Mesodermal cell (in vitro differentiated cells): Measurements from ENCODE around the gene RETN.

Experiments
- H3K27ac ChIP-seq: 2 replicates; pipeline ENCODE4 v1.7.0; 2013; ENCODE audit warnings: mild to moderate bottlenecking, low read depth, low read length, moderate library complexity; ENCODE audit not compliant: severe bottlenecking
- H3K36me3 ChIP-seq: 2 replicates; pipeline ENCODE4 v1.7.1; 2013; ENCODE audit warnings: mild to moderate bottlenecking, low read length, moderate library complexity; ENCODE audit not compliant: control insufficient read depth, insufficient read depth
- H3K4me1 ChIP-seq: one replicate; pipeline ENCODE4 v1.7.1; 2013; ENCODE audit warnings: mild to moderate bottlenecking, low read length; ENCODE audit not compliant: insufficient read depth, control insufficient read depth, poor library complexity, severe bottlenecking
- H3K4me3 ChIP-seq: 2 replicates; pipeline ENCODE4 v1.7.0; 2013; ENCODE audit warnings: low read length, control low read depth, mild to moderate bottlenecking; ENCODE audit not compliant: insufficient read depth, poor library complexity, severe bottlenecking; ENCODE audit errors: extremely low read depth
- H3K9me3 ChIP-seq: 2 replicates; pipeline ENCODE4 v1.7.1; 2013; ENCODE audit warnings: mild to moderate bottlenecking, low read length, moderate library complexity; ENCODE audit not compliant: control insufficient read depth
- WGBS, 2 experiments: methylation state at CpG; one replicate each; pipeline ENCODE4 v1.1.5; 2013; ENCODE audit warnings: missing lambda C conversion rate in 2 of 2; ENCODE audit not compliant: insufficient coverage in 2 of 2; 5-methylcytosine and 5-hydroxymethylcytosine counted together

RETN gene

DNA sequence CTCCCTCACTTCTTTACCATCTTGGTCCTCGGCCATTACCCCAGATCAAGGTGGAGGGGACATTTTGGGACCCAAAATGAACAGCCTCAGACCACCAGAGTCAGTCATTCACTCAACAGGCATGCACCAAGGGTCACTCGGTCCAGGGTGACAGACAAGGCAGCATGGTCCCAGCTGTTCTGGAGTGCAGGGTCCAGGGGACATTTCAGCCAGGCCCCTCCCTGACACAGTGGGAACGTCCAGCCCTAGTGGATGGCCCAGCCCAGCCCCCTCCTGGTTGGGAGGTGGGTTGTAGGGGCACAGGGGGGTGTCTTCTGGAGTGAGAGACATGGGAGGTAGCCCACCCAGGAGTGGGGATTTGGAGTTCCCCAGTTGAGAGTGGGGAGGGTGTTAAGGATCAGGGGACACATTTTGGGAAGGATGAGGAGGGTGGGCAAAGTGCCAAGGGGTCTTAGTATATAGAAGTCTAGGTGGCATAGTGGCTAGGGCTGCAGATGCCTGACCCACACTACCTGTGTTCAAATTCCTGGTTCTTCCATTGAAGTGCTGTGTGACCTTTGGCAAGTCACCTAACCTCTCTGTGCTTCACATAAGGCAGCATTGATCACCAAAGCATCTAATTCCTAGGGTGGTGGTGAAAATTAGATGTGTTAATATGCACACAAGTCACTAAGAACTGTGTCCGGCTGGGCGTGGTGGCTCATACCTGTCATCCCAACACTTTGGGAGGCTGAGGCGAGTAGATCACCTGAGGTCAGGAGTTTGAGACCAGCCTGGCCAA lies 35.6 kb downstream of the RETN start:
- Histone ChIP-seq H3K9me3 (no peaks in the 10 kb centered on the region), H3K4me3 (no peak overlapping the region), H3K36me3 (no peaks in the 10 kb centered on the region), H3K4me1 (no peaks in the 10 kb centered on the region), H3K27ac (no peak overlapping the region)
- WGBS, 2 experiments = 80 to 84% methylated on average over 6 of the region's 6 CpGs

DNA sequence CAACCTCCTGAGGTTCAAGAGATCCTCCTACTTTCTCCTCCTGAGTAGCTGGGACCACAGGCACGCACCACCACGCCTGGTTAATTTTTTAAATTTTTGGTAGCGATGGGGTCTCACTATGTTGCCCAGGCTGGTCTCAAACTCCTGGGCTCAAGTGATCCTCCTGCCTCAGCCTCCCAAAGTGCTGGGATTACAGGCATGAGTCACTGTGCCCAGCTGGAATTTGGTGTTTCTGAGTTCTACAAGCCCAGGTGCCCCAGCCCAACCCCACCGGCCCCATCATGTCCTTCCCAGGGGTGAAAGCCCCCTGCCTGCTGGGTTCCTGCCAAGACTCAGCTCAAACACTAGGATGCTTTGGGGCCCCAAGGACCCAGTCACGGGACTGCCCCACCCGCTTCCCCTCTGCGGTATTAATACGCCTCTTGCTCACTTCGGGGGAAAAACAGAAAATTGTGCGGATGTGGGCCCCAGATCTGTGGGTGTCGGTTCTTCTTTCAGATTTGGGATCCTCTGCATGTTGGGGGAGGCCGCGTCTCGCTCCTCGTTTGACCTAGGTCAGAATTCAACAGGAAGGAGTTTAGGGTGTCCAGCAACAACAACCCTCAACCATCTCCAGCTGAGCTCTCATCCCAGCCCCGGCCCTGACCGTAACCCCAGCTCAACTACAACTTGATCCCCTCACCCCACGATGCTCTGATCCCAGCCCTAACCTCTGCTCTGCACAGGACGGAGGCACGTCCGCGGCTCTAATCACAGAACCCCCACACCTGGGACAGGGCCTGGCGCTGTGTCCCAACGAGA lies 36.7 kb downstream of the RETN start:
- 82 to 83% methylated on average over 11 to 16 of the region's 24 CpGs for WGBS, 2 experiments
- Histone ChIP-seq H3K36me3 (no peaks in the 10 kb centered on the region), H3K4me1 (no peaks in the 10 kb centered on the region), H3K9me3 (no peaks in the 10 kb centered on the region), H3K27ac (no peak overlapping the region), H3K4me3 (no peak overlapping the region)

DNA sequence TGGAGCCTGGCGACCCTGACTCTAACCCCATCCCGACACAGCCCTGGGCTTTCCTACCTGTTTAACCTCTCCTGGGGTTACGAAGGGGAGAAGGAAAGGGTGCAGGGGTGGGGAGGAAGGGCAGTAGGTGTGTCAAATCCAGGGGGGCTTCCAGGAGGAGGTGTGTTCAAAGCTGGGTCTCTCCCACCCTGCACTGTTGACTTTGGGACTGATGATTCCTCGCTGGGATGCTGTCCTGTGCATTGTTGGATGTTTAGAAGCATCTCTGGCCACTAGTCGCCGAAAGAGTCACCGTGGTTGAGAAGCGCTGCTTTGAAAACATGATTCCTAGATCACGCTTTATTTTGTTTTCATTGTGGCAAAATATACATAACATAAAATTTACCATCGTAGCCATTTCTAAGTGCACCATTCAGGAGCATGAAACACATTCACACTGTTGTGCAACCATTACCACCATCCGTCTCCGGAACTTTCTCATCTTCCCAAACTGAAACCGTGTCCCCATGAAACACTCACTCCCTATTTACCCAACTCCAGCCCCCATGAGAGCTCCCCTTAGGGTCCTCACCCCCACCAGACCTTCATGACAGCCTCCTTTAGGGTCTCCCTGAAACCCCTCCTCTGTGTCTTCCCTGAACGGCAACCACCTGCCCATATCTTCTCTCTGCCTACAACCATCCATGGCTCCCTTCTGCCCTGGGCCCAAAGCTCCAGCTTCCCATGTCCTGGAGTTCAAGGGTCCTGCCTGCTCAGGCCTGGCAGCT lies 37.5 kb downstream of the RETN start:
- no peaks in the 10 kb centered on the region for H3K4me1 ChIP-seq
- 85 to 90% methylated on average over 10 to 11 of the region's 14 CpGs for WGBS, 2 experiments

DNA sequence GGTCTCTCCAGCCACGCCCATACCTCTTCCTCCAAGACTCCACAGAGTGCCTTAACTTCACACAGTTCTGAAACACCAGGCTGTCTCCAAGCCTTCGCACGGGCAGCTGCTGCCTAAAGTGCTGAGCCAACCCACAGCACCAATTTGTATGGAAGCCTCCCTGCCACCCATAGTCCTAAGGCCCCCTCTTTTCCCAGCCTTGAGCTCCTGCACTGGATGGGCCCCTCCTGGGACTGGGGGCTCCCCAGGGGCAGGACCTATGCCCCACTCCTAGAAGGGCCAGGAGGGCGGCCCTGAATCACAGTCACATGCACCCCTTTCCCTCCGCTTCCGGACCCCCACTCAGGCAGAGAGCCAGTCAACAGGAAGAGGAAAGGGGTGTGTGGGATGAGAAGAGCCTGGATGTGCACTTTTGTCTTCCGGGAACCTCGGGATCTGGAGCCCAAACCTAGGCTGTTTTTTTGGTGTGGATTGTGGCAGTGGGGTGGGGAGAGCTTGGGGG lies 38.2 kb downstream of the RETN start:
- Histone ChIP-seq H3K9me3 (no peaks in the 10 kb centered on the region), H3K36me3 (no peaks in the 10 kb centered on the region), H3K27ac (no peak overlapping the region), H3K4me1 (no peaks in the 10 kb centered on the region), H3K4me3 (no peak overlapping the region)
- 55 to 72% methylated on average over 3 to 4 of the region's 8 CpGs for WGBS, 2 experiments

More for the DNA sequence above, 37.5 kb downstream of the RETN start:
- Histone ChIP-seq H3K4me3 (no peak overlapping the region), H3K27ac (no peak overlapping the region), H3K9me3 (no peaks in the 10 kb centered on the region), H3K36me3 (no peaks in the 10 kb centered on the region)

DNA sequence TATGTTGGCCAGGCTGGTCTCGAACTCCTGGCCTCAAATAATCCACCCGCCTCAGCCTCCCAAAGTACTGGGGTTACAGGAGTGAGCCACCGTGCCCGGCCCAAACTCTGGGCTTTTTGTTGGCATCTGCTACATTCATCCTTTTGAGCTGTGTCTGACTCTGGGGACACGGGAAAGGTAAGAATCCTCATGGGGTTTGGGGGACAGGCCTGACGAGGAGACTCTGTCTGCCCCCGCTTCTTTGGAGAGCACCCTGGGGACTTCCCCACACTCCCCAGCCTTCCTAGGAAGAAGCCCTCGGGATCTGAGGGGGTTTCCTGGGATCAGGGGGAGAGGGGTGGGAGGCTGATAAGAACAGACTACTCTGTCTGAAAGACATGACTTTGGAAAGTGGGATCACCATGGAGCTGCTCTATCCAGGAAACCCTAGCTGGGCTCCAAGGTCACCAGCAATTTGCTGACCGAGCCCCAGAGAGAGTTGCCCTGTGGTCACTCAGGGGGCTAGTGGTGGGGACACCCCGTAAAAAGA lies 41.1 kb downstream of the RETN start:
- Histone ChIP-seq H3K4me3 (no peak overlapping the region), H3K9me3 (no peaks in the 10 kb centered on the region), H3K27ac (no peak overlapping the region), H3K36me3 (no peaks in the 10 kb centered on the region), H3K4me1 (no peaks in the 10 kb centered on the region)
- 81 to 90% methylated on average over 6 to 8 of the region's 10 CpGs for WGBS, 2 experiments

DNA sequence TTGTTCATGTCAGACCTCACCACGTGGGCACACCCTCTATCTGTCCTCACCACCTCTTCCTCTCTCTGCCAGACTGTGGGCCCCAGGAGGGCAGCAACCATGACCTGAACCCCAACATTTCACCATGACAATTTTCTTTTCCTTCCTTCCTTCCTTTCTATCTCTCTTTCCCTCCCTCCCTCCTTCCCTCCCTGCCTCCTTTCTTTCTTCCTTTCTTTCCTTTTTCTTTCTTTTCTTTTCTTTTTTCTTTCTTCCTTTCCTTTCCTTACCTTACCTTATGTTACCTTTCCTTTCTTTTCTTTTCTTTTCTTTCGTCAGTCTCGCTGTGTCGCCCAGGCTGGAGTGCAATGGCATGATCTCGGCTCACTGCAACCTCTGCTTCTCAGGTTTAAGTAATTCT lies 41.8 kb downstream of the RETN start:
- H3K27ac ChIP-seq = no peak overlapping the region
- no peaks in the 10 kb centered on the region for H3K36me3 ChIP-seq
- H3K9me3 ChIP-seq = no peaks in the 10 kb centered on the region
- no peaks in the 10 kb centered on the region for H3K4me1 ChIP-seq
- WGBS, 2 experiments = 80 to 88% methylated on average over 5 of the region's 5 CpGs
- H3K4me3 ChIP-seq = no peak overlapping the region

DNA sequence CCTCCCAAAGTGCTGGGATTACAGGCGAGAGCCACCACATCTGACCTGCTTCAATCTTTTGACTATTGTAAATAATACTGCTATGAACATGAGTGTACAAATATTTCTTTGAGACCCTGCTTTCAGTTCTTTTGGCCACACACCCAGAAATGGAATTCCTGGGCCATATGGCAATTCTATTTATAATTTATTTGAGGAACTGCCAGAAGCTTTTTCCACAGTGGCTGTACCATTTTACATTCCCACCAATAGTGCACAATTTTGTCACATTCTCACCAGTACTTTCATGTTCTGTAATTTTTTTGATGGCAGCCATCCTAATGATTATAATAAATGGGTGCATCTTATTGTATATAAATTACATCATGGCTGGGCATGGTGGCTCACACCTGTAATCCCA lies 46.8 kb downstream of the RETN start:
- WGBS, 2 experiments = no CpG with 5 or more reads among the region's 1 CpG
- no peaks in the 10 kb centered on the region for H3K9me3 ChIP-seq
- H3K4me1 ChIP-seq = no peaks in the 10 kb centered on the region

DNA sequence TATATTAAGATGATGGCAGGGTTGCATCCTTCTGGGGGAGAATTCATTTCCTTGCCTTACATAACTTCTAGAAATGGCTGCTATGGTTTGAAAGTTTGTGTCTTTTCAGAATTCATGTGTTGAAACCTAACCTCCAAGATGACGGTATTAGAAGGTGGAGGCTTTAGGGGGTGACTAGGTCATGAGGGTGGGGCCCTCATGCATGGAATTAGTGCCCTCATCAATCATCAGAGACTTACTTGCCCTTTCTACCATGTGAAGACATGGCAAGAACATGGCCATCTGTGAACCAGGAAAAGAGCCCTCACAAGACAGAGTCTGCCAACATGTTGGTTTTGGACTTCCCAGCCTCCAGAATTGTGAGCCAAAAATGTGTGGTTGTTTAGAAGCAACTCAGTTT lies 47.9 kb downstream of the RETN start:
- Histone ChIP-seq H3K27ac (no peak overlapping the region), H3K4me1 (no peaks in the 10 kb centered on the region), H3K4me3 (no peak overlapping the region), H3K36me3 (no peaks in the 10 kb centered on the region), H3K9me3 (no peaks in the 10 kb centered on the region)
- 80% methylated on average over 1 of the region's 1 CpG; no CpG with 5 or more reads in 1 of the 2 experiments for WGBS, 2 experiments

More for the DNA sequence above, 46.8 kb downstream of the RETN start:
- H3K27ac ChIP-seq = no peak overlapping the region
- no peak overlapping the region for H3K4me3 ChIP-seq
- no peaks in the 10 kb centered on the region for H3K36me3 ChIP-seq

DNA sequence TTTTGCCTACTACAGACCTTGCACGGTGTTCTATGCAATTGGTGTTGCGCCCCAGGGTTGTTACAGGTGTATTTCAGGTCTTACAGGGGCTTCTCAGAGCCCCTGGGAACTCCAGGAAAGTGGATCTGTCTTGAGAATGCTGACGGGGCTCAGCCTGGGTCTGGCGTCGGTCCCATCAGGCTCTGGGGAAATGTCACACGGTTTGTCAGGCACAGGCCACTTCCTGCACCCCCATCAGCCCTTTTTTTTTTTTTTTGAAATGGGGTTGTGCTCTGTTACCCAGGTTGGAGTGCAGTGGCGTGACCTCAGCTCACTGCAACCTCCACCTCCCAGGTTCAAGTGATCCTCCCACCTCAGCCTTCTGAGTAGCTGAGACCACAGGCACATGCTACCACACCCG lies 49.8 kb downstream of the RETN start:
- no peak overlapping the region for H3K4me3 ChIP-seq
- 78 to 87% methylated on average over 7 of the region's 8 CpGs for WGBS, 2 experiments
- no peak overlapping the region for H3K27ac ChIP-seq
- H3K9me3 ChIP-seq = no peaks in the 10 kb centered on the region
- no peaks in the 10 kb centered on the region for H3K36me3 ChIP-seq
- no peaks in the 10 kb centered on the region for H3K4me1 ChIP-seq
